GM12891 (cell line): Measurements from ENCODE around the gene ISL2.

ENCODE experiments used
- PAX5 ChIP-seq: IDR thresholded peaks from 2 replicates; pipeline ENCODE4 v1.6.1; 2011; ENCODE audit warnings: low read length, moderate library complexity, mild to moderate bottlenecking; ENCODE audit not compliant: insufficient read depth, severe bottlenecking
- POLR2A ChIP-seq: IDR thresholded peaks from 2 replicates; pipeline ENCODE4 v1.6.1; 2011; ENCODE audit warnings: low read depth, low read length, control low read depth
- POLR2AphosphoS5 ChIP-seq: IDR thresholded peaks from 2 replicates; pipeline ENCODE4 v1.6.1; 2011; ENCODE audit warnings: low read depth, low read length, control low read depth
- SPI1 ChIP-seq: IDR thresholded peaks from 2 replicates; pipeline ENCODE4 v1.6.1; 2011; ENCODE audit warnings: low read depth, low read length, control low read depth
- TAF1 ChIP-seq: IDR thresholded peaks from 2 replicates; pipeline ENCODE4 v1.6.1; 2011; ENCODE audit warnings: low read depth, low read length, control low read depth

DNA sequence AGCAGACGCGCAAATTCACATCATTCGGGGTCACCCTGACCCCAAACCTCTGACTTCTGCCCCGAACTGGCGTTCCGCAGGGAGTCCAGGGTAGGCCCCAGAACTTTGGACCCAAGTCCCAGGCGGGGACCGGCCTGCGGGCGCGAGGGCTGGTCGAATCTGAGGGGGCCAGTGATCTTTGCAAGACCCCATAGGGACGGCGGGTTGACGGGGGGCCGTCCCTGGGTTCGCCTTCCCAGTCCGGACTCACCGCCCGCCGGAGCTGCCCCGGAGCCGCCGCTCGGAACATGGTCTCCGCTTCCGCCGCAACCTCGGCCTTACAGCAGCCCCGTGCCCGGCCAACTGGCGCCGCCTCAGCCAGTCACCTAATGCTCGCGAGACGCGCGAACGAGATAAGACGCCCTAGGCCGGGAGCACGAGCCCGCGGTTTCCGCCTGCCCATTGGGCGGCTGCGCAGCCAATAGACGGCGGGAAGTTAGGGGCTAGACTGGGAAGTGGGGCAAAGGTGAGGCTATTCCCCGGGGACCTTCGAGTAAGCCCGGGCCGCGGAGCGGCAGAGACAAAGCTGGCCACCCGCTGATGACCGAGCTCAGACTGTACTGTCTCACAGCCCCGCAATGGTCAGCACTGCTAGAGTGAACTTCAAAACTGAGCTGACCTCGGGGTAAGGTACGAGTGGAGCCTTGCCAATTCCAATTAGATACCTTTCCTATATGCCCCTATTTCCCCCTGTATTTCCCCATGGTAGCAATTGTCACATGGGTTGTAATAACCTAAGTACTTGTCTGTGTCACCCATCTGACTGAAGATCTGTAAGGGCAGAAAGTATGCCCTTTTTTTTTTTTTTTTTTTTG lies 25.2 kb upstream of the ISL2 start, which contains the start of gene ETFA:
- TF ChIP-seq POLR2AphosphoS5 (peak; percentile 90), POLR2A (peak; percentile 95), TAF1 (peak; percentile 92), PAX5 (peak; percentile 46), SPI1 (peak; percentile 35; the same call in 1 of the 2 replicates)
